GM23338 (cell line): ENCODE data around the gene ARHGAP42.

Experiments
- CREB1 ChIP-seq: fragments of 250-450 bp; sonication (Bioruptor Pico); IDR thresholded peaks from 2 replicates; pipeline ENCODE4 v1.5.0; 2020; ENCODE audit warnings: low read depth, mild to moderate bottlenecking, moderate library complexity
- CTCF ChIP-seq, 2 experiments: fragments of 200-600 bp in 1 of 2; sonication (generic) in 1 of 2; conservative IDR thresholded peaks; 2 replicates each; pipeline versions ENCODE4 v1.5.1 to v1.6.1; 2016 to 2017; ENCODE audit warnings: antibody characterized with exemption in 2 of 2, low read depth in 2 of 2, mild to moderate bottlenecking in 2 of 2, moderate library complexity in 1 of 2
- ETS1 ChIP-seq: IDR thresholded peaks from 2 replicates; pipeline ENCODE4 v1.6.1; 2016; ENCODE audit warnings: antibody characterized with exemption
- EZH2 ChIP-seq: fragments of 200-600 bp; sonication (generic); IDR thresholded peaks from one replicate; pipeline ENCODE4 v1.8.0; 2017; ENCODE audit warnings: antibody characterized with exemption, mild to moderate bottlenecking, low read depth; ENCODE audit not compliant: unreplicated experiment
- EZH2phosphoT487 ChIP-seq: fragments of 200-600 bp; sonication (generic); IDR thresholded peaks from one replicate; pipeline ENCODE4 v1.8.1; 2018; ENCODE audit warnings: antibody characterized with exemption; ENCODE audit not compliant: unreplicated experiment
- JUNB ChIP-seq: IDR thresholded peaks from one replicate; pipeline ENCODE4 v1.6.1; 2016; ENCODE audit warnings: antibody characterized with exemption; ENCODE audit not compliant: unreplicated experiment
- POLR2AphosphoS5 ChIP-seq: IDR thresholded peaks from 2 replicates; pipeline ENCODE4 v1.6.1; 2016; ENCODE audit warnings: antibody characterized with exemption, low read depth
- REST ChIP-seq: IDR thresholded peaks from one replicate; pipeline ENCODE4 v1.6.1; 2018; ENCODE audit warnings: antibody characterized with exemption; ENCODE audit not compliant: unreplicated experiment
- ZNF114 ChIP-seq: fragments of 250-450 bp; sonication (Bioruptor Pico); IDR thresholded peaks from 2 replicates; pipeline ENCODE4 v1.5.0; 2020; ENCODE audit warnings: mild to moderate bottlenecking, moderate library complexity
- ZNF331 ChIP-seq: fragments of 250-450 bp; sonication (Bioruptor Pico); IDR thresholded peaks from 2 replicates; pipeline ENCODE4 v1.5.0; 2020; ENCODE audit warnings: low read depth, mild to moderate bottlenecking, moderate library complexity

DNA sequence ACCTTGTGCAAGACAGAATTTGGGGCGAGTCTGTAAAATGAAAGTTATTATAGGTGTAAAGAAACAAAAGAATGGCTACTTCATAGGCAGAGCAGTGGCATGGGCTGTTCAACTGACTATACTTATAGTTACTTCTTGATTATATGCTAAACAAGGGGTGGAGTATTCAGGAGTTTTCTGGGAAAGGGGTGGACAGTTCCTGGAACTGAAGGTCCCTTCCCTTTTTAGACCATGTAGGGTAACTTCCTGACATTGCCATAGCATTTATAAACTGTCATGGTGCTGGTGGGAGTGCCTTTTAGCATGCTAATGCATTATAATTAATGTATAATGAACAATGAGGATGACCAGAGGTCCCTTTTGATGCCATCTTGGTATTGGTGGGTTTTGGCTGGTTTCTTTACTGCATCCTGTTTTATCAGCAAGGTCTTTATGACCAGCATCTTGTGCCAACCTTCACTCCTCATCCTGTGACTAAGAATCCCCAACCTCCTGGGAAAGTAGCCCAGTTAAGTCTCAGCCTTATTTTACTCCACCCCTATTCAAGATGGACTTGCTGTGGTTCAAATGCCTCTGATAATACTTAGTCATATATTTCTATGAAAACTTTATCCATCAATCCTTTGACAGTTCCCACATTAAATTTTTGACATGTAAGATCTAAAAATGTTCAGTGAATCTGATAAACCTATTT is 118.6 kb downstream of the ARHGAP42 start:
- TF ChIP-seq POLR2AphosphoS5, result no peak
- TF ChIP-seq CREB1, result no peak
- no peak for TF ChIP-seq EZH2
- no peak for TF ChIP-seq REST
- TF ChIP-seq CTCF (conservative IDR thresholded peaks at IDR 0.05; ENCODE audit: low read depth in 2 of 2), result no peak
- TF ChIP-seq EZH2phosphoT487, result no peak
- TF ChIP-seq JUNB, result no peak
- TF ChIP-seq ZNF331 (CRISPR knock-in tag), result no peak
- TF ChIP-seq ETS1, result no peak
- TF ChIP-seq ZNF114 (CRISPR knock-in tag), result no peak
